Fibroblast of gingiva (primary cell): ENCODE results near the gene TRIP6.
"Not testable (repeated sequence)": the region's sequence is repeated elsewhere in the genome, so short reads cannot be mapped to it uniquely, and the experiment has no call there.

Source experiments
- DNase-seq: peaks from one replicate; pipeline ENCODE4 v3.0.0-alpha.2; 2011; ENCODE audit warnings: low read depth

The TRIP6 gene

GRCh38 chr7:100919335-100919734, 52.1 kb downstream of the TRIP6 start:
- not testable (repeated sequence) for DNase-seq

- not testable (repeated sequence) for DNase-seq
Measured at GRCh38 chr7:100919779-100920437, 52.7 kb downstream of the TRIP6 start.

- DNase-seq = no peak
Measured at GRCh38 chr7:100921039-100921438, 53.9 kb downstream of the TRIP6 start.
